NCI-H2029 treated with DMSO at 0.1 percent for 48 hours (cell line): Measurements from ENCODE around the gene CD7.

Source experiments
- DNase-seq: peaks from one replicate; lab custom pipeline; 2025; lab: John Stamatoyannopoulos, UW

CD7 gene

GRCh38 chr17:82314727-82315605, 2.4 kb downstream of the CD7 start:
- DNase-seq = no peak

GRCh38 chr17:82314012-82314726, 3.2 kb downstream of the CD7 start:
- no peak for DNase-seq

GRCh38 chr17:82313195-82314011, 4.0 kb downstream of the CD7 start:
- no peak for DNase-seq

- no peak for DNase-seq
Observed at GRCh38 chr17:82311971-82312370, 5.4 kb downstream of the CD7 start.

GRCh38 chr17:82310877-82311276, 6.5 kb downstream of the CD7 start:
- DNase-seq = no peak

- DNase-seq = no peak
Observed at GRCh38 chr17:82309656-82310570, 7.5 kb downstream of the CD7 start.

- no peak for DNase-seq
Observed at GRCh38 chr17:82305727-82306300, 11.6 kb downstream of the CD7 start.

- no peak for DNase-seq
Observed at GRCh38 chr17:82304826-82305726, 12.3 kb downstream of the CD7 start.

GRCh38 chr17:82303944-82304808, 13.2 kb downstream of the CD7 start:
- DNase-seq = no peak

- DNase-seq = no peak
Observed at GRCh38 chr17:82302991-82303943, 14.1 kb downstream of the CD7 start.

- no peak for DNase-seq
Observed at GRCh38 chr17:82302568-82302963, 14.8 kb downstream of the CD7 start.

GRCh38 chr17:82301916-82302567, 15.4 kb downstream of the CD7 start:
- DNase-seq = no peak

GRCh38 chr17:82301300-82301915, 16.0 kb downstream of the CD7 start:
- DNase-seq = no peak

- DNase-seq = no peak
Observed at GRCh38 chr17:82300707-82301270, 16.6 kb downstream of the CD7 start.

- no peak for DNase-seq
Observed at GRCh38 chr17:82300228-82300627, 17.2 kb downstream of the CD7 start.

- DNase-seq = no peak
Observed at GRCh38 chr17:82299452-82299851, 18.0 kb downstream of the CD7 start.
